GM12878 (cell line): Measurements from ENCODE around the gene PLTP. TPM values are rescaled to one million over a fixed set of nuclear protein-coding genes. Genes with fewer than 3 reads are reported as not detected.

ENCODE experiments used
- ATAC-seq: fragments of 200-7000 bp; cut with Tn5 transposase; 3 replicates; pipeline ENCODE4 v1.9.1; 2020; ENCODE audit warnings: mild to moderate bottlenecking, moderate library complexity
- BruUV-seq: library from RNA; stranded (reverse); fragments of 400-500 nt; replicated peaks from 2 replicates; lab custom pipeline; 2021; lab: Mats Ljungman, UMichigan
- CTCF ChIA-PET: fragments of 300-600 bp; sonication (Branson Sonifier 250); formaldehyde crosslinking; extraction: SDS; loops from one replicate; lab custom pipeline; 2021; ENCODE audit warnings: inconsistent platforms; lab: Yijun Ruan, JAX
- POLR2A ChIA-PET: fragments of 350-600 bp; formaldehyde crosslinking; extraction: SDS; loops from one replicate; lab custom pipeline; 2021; ENCODE audit warnings: inconsistent platforms; lab: Charles Lee
- RAD21 ChIA-PET: fragments of 300-600 bp; sonication (Branson Sonifier 250); formaldehyde crosslinking; loops from one replicate; lab custom pipeline; 2023; ENCODE audit warnings: antibody characterized with exemption; ENCODE audit not compliant: unreplicated experiment; lab: Charles Lee
- SMC1A ChIA-PET: fragments of 300-600 bp; sonication (Branson Sonifier 250); formaldehyde crosslinking; loops from one replicate; lab custom pipeline; 2023; ENCODE audit not compliant: unreplicated experiment, uncharacterized antibody; lab: Charles Lee
- DNase-seq: peaks from one replicate; pipeline ENCODE4 v3.0.0-alpha.2; 2011; ENCODE audit warnings: low read depth, low spot score
- FAIRE-seq: peaks from 3 replicates; lab custom pipeline; 2011; peaks lifted over from hg19 to GRCh38; lab: Jason Lieb, UNC
- H2AFZ ChIP-seq: 2 replicates; pipeline ENCODE4 v1.6.0; 2011; ENCODE audit warnings: low read depth, low read length, control low read depth; ENCODE audit not compliant: control insufficient read depth
- H3K27ac ChIP-seq: 2 replicates; pipeline ENCODE4 v1.5.1; 2011; ENCODE audit warnings: control low read depth; ENCODE audit not compliant: control insufficient read depth, insufficient read depth
- H3K27me3 ChIP-seq, 2 experiments: replicated peaks in 1 of 2; 2 replicates each; pipeline versions ENCODE4 v1.6.0 to v1.6.1; 2011; ENCODE audit warnings: low read length in 1 of 2; ENCODE audit not compliant: control insufficient read depth in 2 of 2, insufficient read depth in 2 of 2
- H3K36me3 ChIP-seq, 2 experiments: 2 replicates each; pipeline ENCODE4 v1.5.1; 2011; ENCODE audit warnings: low read length in 1 of 2; ENCODE audit not compliant: control insufficient read depth in 2 of 2, insufficient read depth in 2 of 2
- H3K4me1 ChIP-seq: 2 replicates; pipeline ENCODE4 v1.6.1; 2011; ENCODE audit warnings: mild to moderate bottlenecking, low read length, moderate library complexity, mixed read lengths; ENCODE audit not compliant: control insufficient read depth, insufficient read depth
- H3K4me2 ChIP-seq: 2 replicates; pipeline ENCODE4 v1.6.0; 2011; ENCODE audit warnings: control low read depth; ENCODE audit not compliant: control insufficient read depth, insufficient read depth
- H3K4me3 ChIP-seq: fragments of 200-600 bp; sonication (generic); 2 replicates; pipeline ENCODE4 v1.5.1; 2016
- H3K79me2 ChIP-seq: 2 replicates; pipeline ENCODE4 v1.6.0; 2011; ENCODE audit warnings: low read length; ENCODE audit not compliant: control insufficient read depth, insufficient read depth
- H3K9ac ChIP-seq: 2 replicates; pipeline ENCODE4 v1.8.0; 2011; ENCODE audit warnings: low read length, control low read depth, mixed read lengths; ENCODE audit not compliant: control insufficient read depth, insufficient read depth
- H3K9me3 ChIP-seq: replicated peaks from 3 replicates; pipeline ENCODE4 v1.5.1; 2011; ENCODE audit warnings: mild to moderate bottlenecking, low read length; ENCODE audit not compliant: control insufficient read depth, insufficient read depth
- H4K20me1 ChIP-seq: 2 replicates; pipeline ENCODE4 v1.6.0; 2011; ENCODE audit not compliant: control insufficient read depth, insufficient read depth
- ATF2 ChIP-seq: IDR thresholded peaks from 2 replicates; pipeline ENCODE4 v1.6.1; 2012; ENCODE audit warnings: low read length, inconsistent platforms
- BCLAF1 ChIP-seq: fragments of 450-650 bp; IDR thresholded peaks from 2 replicates; pipeline ENCODE4 v1.6.1; 2017; ENCODE audit warnings: antibody characterized with exemption, mild to moderate bottlenecking, moderate library complexity
- ETV6 ChIP-seq, 2 experiments: fragments of 450-650 bp in 1 of 2; IDR thresholded peaks in 1 of 2; conservative IDR thresholded peaks in 1 of 2; 2 replicates each; pipeline ENCODE4 v1.6.1; 2014; ENCODE audit warnings: antibody characterized with exemption in 1 of 2, borderline replicate concordance in 1 of 2, low read depth in 1 of 2, mild to moderate bottlenecking in 1 of 2, moderate library complexity in 1 of 2
- JUND ChIP-seq: IDR thresholded peaks from 2 replicates; pipeline ENCODE4 v1.6.1; 2012; ENCODE audit warnings: low read depth, mild to moderate bottlenecking, low read length, improper control_type of control experiment, moderate library complexity
- KAT2A ChIP-seq: conservative IDR thresholded peaks from 2 replicates; pipeline ENCODE4 v1.6.1; 2011; ENCODE audit warnings: low read depth, low read length; ENCODE audit not compliant: control insufficient read depth
- KLF5 ChIP-seq: fragments of 450-650 bp; IDR thresholded peaks from 2 replicates; pipeline ENCODE4 v1.6.1; 2014; ENCODE audit warnings: mild to moderate bottlenecking; ENCODE audit not compliant: partially characterized antibody
- NFIC ChIP-seq: IDR thresholded peaks from 2 replicates; pipeline ENCODE4 v1.6.1; 2012; ENCODE audit warnings: low read depth, mild to moderate bottlenecking, inconsistent platforms, low read length, moderate library complexity
- PBX3 ChIP-seq: IDR thresholded peaks from 2 replicates; pipeline ENCODE4 v1.6.1; 2011; ENCODE audit warnings: mild to moderate bottlenecking, low read depth, low read length, moderate library complexity; ENCODE audit not compliant: insufficient replicate concordance
- SMAD5 ChIP-seq: IDR thresholded peaks from 2 replicates; pipeline ENCODE4 v1.6.1; 2016; ENCODE audit warnings: antibody characterized with exemption, low read depth
- SMARCA5 ChIP-seq: fragments of 450-650 bp; IDR thresholded peaks from 2 replicates; pipeline ENCODE4 v1.6.1; 2017; ENCODE audit warnings: mild to moderate bottlenecking
- WGBS: methylation state at CpG from one replicate; pipeline ENCODE4 v1.1.6; 2016; ENCODE audit warnings: low lambda C conversion rate; ENCODE audit not compliant: insufficient replicate concordance, insufficient coverage; ENCODE audit errors: missing lambda C conversion rate; 5-methylcytosine and 5-hydroxymethylcytosine counted together
- in situ Hi-C: fragments of 300-500 bp; cut with MboI; formaldehyde crosslinking; loops from 9 replicates; pipeline ENCODE4 v1.14.3; 2018; ENCODE audit warnings: mixed read lengths
- intact Hi-C: fragments of 100-400 bp; cut with micrococcal nuclease; formaldehyde crosslinking; loops from one replicate; pipeline ENCODE4 v1.14.2; 2022; ENCODE audit not compliant: unreplicated experiment
- polyA plus RNA-seq, 11 experiments: library from polyadenylated mRNA; depleted of rRNA in 4 of 11; unstranded in 6 of 11; stranded (reverse) in 5 of 11; fragments of >200 nt; fragmentation: Nextera tagmentation in 4 of 11; fragmentation: Illumina TruSeq in 1 of 11; extraction: Ambion mirVana in 4 of 11; extraction: Trizol in 1 of 11; gene quantifications; 1 replicate in 1 of 11; 2 replicates in 10 of 11; pipeline versions ENCODE4 v1.2.1 to v1.2.3, GENCODE V29; 2011 to 2016; ENCODE audit warnings: inconsistent platforms in 2 of 11, missing spikeins in 2 of 11, low read depth in 1 of 11
- total RNA-seq, 4 experiments: library from RNA; depleted of rRNA in 3 of 4; stranded (reverse); fragments of >200 nt in 3 of 4; fragmentation: Illumina TruSeq in 1 of 4; extraction: Trizol in 1 of 4; gene quantifications; 2 replicates each; pipeline versions ENCODE4 v1.2.1 to v1.2.3, GENCODE V29; 2013 to 2021

Gene PLTP
- total and polyA plus RNA-seq, 10 of the 15 experiments (the other 5 are each of a cell fraction or from before 2014, with no cell fraction given), result 1.6 to 17.0 (median 7.6) TPM

GRCh38 chr20:45919542-45920399 lies 7.8 kb upstream of the PLTP start (continued):
- TF ChIP-seq ATF2 (no peak), PBX3 (no peak), SMARCA5 (no peak)

GRCh38 chr20:45918779-45919537 lies 7.0 kb upstream of the PLTP start:
- ChIA-PET POLR2A (interaction anchor here (0.6 to 1.1 kb wide), 5 partner anchors 9 to 57 kb away, joined by 3 to 8 read pairs (median 3); partner anchors contain the start of gene PCIF1), RAD21 (no interaction called here), SMC1A (interaction anchor here (0.5 to 1.5 kb wide), 3 partner anchors 15 to 146 kb away, joined by 3 to 5 read pairs (median 3); no protein-coding TSS in a partner anchor), CTCF (interaction anchor here (1.2 to 3.0 kb wide), 5 partner anchors 9 to 120 kb away, joined by 3 to 12 read pairs (median 4); partner anchors contain the start of gene ZNF335)
- Histone ChIP-seq H3K9me3 (no peaks in the 10 kb centered on the region), H3K27me3 (no peaks in the 10 kb centered on the region), H3K4me3 (no peak overlapping the region), H3K9ac (no peak overlapping the region), H3K4me2 (no peak overlapping the region), H2AFZ (no peak overlapping the region), H3K79me2 (no peaks in the 10 kb centered on the region), H3K36me3 (no peaks in the 10 kb centered on the region), H3K4me1 (no peaks in the 10 kb centered on the region), H3K27ac (no peak overlapping the region), H4K20me1 (no peaks in the 10 kb centered on the region)
- intact Hi-C loops, result no loop called here
- no TSS peak for BruUV-seq
- 75% methylated on average over 12 of the region's 12 CpGs for WGBS
- ATAC-seq (no peak), FAIRE-seq (no peak), DNase-seq (no peak)
- in situ Hi-C loops, result no loop called here
- TF ChIP-seq KAT2A, result no peak
- no peak for TF ChIP-seq ETV6 (conservative IDR thresholded peaks at IDR 0.05 in 1 of 2, IDR thresholded peaks at IDR 0.05 in 1 of 2; ENCODE audit: borderline replicate concordance in 1 of 2, low read depth in 1 of 2)
- TF ChIP-seq BCLAF1, result no peak
- no peak for TF ChIP-seq SMAD5
- no peak for TF ChIP-seq KLF5
- TF ChIP-seq JUND, result no peak
- no peak for TF ChIP-seq NFIC
